Uterus (tissue), 2 donors: ENCODE data around the gene KCNC3.

Experiments used
- POLR2A ChIP-seq, 2 donors: fragments of 450-650 bp; IDR thresholded peaks; one replicate each; pipeline ENCODE4 v1.6.1; 2016; ENCODE audit warnings: antibody characterized with exemption in 2 of 2, mild to moderate bottlenecking in 1 of 2, moderate library complexity in 1 of 2
- TF ChIP-seq, protein P1 (sequence below), 4 experiments: fragments of 200-600 bp in 2 of 4; fragments of 450-650 bp in 2 of 4; sonication (generic) in 2 of 4; IDR thresholded peaks; one replicate each; pipeline ENCODE4 v1.5.1; 2016 to 2019; ENCODE audit warnings: antibody characterized with exemption in 4 of 4, mild to moderate bottlenecking in 2 of 4, moderate library complexity in 1 of 4

DNA sequence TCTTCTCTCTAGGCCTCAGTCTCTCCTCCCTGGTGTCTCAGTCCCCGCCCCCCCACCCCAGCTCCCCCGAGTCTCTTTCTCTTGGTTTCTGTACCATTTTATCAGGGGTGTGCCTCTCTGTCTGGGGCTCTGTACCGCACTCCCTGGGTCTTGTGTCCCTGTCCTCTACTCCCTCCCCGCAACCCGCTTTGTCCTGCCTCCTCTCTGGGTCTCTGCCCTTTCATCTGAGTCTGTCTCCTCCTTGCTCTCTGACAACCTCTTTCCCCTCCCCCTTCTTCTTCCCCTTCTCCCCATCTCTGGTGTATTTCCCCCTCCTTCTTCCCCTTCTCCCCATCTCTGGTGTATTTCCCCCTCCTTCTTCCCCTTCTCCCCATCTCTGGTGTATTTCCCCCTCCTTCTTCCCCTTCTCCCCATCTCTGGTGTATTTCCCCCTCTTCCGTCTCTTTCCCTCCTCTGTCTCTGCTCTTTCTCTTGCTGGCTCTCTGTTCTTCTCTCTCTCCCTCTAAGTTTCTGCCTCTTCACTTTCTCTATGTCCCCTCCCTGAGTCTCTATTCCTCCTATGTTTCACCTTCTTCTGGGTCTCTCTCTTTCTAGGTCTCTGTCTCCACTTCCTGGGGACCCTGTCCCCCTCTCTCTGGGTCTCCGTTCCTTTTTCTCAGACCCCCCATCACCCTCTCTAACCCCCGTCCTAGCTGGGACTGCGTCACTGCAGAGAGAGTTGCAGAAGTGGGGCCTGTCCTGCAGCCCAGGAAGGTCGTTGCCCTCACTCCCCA is 2.2 kb upstream of the KCNC3 start:
- TF ChIP-seq, protein P1, sequence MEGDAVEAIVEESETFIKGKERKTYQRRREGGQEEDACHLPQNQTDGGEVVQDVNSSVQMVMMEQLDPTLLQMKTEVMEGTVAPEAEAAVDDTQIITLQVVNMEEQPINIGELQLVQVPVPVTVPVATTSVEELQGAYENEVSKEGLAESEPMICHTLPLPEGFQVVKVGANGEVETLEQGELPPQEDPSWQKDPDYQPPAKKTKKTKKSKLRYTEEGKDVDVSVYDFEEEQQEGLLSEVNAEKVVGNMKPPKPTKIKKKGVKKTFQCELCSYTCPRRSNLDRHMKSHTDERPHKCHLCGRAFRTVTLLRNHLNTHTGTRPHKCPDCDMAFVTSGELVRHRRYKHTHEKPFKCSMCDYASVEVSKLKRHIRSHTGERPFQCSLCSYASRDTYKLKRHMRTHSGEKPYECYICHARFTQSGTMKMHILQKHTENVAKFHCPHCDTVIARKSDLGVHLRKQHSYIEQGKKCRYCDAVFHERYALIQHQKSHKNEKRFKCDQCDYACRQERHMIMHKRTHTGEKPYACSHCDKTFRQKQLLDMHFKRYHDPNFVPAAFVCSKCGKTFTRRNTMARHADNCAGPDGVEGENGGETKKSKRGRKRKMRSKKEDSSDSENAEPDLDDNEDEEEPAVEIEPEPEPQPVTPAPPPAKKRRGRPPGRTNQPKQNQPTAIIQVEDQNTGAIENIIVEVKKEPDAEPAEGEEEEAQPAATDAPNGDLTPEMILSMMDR (IDR thresholded peaks at IDR 0.05), result no peak
- TF ChIP-seq POLR2A (IDR thresholded peaks at IDR 0.05), result no peak
